HG02840 (cell line): ENCODE data around the gene KMT2A.
A peak's percentile ranks its signal among the peaks of the same experiment; 100 is the strongest.
"Not testable (repeated sequence)": the region's sequence is repeated elsewhere in the genome, so short reads cannot be mapped to it uniquely, and the experiment has no call there.

Experiments
- ATAC-seq: cut with Tn5 transposase; IDR thresholded peaks from one replicate; pipeline ENCODE4 v1.9.1; 2021; ENCODE audit warnings: mild to moderate bottlenecking, moderate library complexity, moderate number of reproducible peaks; ENCODE audit not compliant: unreplicated experiment, low FRiP score

KMT2A gene

GRCh38 chr11:118434553-118435289 is 1.6 kb upstream of the KMT2A start:
- ATAC-seq: no peak

GRCh38 chr11:118435290-118435892 is 901 bp upstream of the KMT2A start:
- peak; percentile 22 for ATAC-seq

GRCh38 chr11:118436639-118437207 is 431 bp downstream of the KMT2A start:
- peak; percentile 11 for ATAC-seq

GRCh38 chr11:118437208-118438125 is 1.2 kb downstream of the KMT2A start:
- ATAC-seq: no peak

- ATAC-seq: no peak
These were observed 2.1 kb downstream of the KMT2A start for GRCh38 chr11:118438314-118438931.

GRCh38 chr11:118439646-118440045 is 3.4 kb downstream of the KMT2A start:
- no peak for ATAC-seq

- ATAC-seq: no peak
These were observed 5.5 kb downstream of the KMT2A start for GRCh38 chr11:118441770-118442275.

- ATAC-seq: no peak
These were observed 6.0 kb downstream of the KMT2A start for GRCh38 chr11:118442301-118442700.

- ATAC-seq: no peak
These were observed 6.8 kb downstream of the KMT2A start for GRCh38 chr11:118442908-118443589.

GRCh38 chr11:118443590-118444218 is 7.4 kb downstream of the KMT2A start:
- no peak for ATAC-seq

GRCh38 chr11:118447423-118447822 is 11.1 kb downstream of the KMT2A start:
- no peak for ATAC-seq

GRCh38 chr11:118448294-118448693 is 12.0 kb downstream of the KMT2A start:
- ATAC-seq: peak; percentile 63

- no peak for ATAC-seq
These were observed 13.1 kb downstream of the KMT2A start for GRCh38 chr11:118449316-118449918.

GRCh38 chr11:118450451-118450850 is 14.2 kb downstream of the KMT2A start:
- ATAC-seq: no peak

GRCh38 chr11:118462178-118462577 is 25.9 kb downstream of the KMT2A start:
- ATAC-seq: no peak

- not testable (repeated sequence) for ATAC-seq
These were observed 32.7 kb downstream of the KMT2A start for GRCh38 chr11:118468968-118469367.

GRCh38 chr11:118471030-118471429 is 34.7 kb downstream of the KMT2A start:
- no peak for ATAC-seq

- no peak for ATAC-seq
These were observed 37.2 kb downstream of the KMT2A start for GRCh38 chr11:118473537-118473936.

- ATAC-seq: no peak
These were observed 40.4 kb downstream of the KMT2A start for GRCh38 chr11:118476676-118477075.
